Tibial nerve (tissue), 4 donors: ENCODE results near the gene KLRG1.

Experiments used
- CTCF ChIP-seq, 5 experiments: fragments of 200-600 bp in 3 of 5; fragments of 450-650 bp in 2 of 5; sonication (generic) in 3 of 5; IDR thresholded peaks; one replicate each; pipeline ENCODE4 v1.5.1; 2016 to 2019; ENCODE audit warnings: antibody characterized with exemption in 5 of 5, mild to moderate bottlenecking in 3 of 5, moderate library complexity in 2 of 5
- EP300 ChIP-seq, 2 donors: sonication (generic); formaldehyde crosslinking; IDR thresholded peaks; one replicate each; pipeline ENCODE4 v1.6.1; 2017; ENCODE audit warnings: antibody characterized with exemption in 2 of 2, mild to moderate bottlenecking in 1 of 2
- POLR2A ChIP-seq, 2 donors: fragments of 450-650 bp; IDR thresholded peaks; one replicate each; pipeline ENCODE4 v1.6.1; 2017; ENCODE audit warnings: antibody characterized with exemption in 2 of 2, mild to moderate bottlenecking in 2 of 2, moderate library complexity in 2 of 2

GRCh38 chr12:8996682-8997405, 7.5 kb downstream of the KLRG1 start:
- TF ChIP-seq CTCF (IDR thresholded peaks at IDR 0.05) (no peak), POLR2A (IDR thresholded peaks at IDR 0.05) (no peak), EP300 (IDR thresholded peaks at IDR 0.05) (no peak)
